Prostate gland (tissue), 2 donors: ENCODE measurements around the gene RAI14. TPM values are rescaled to one million over a fixed set of nuclear protein-coding genes. Genes with fewer than 3 reads are reported as not detected.

ENCODE experiments used
- DNase-seq: peaks from one replicate; pipeline ENCODE4 v3.0.0-alpha.2; 2019; ENCODE audit warnings: low spot score
- H3K27ac ChIP-seq, 2 donors: fragments of 200-600 bp; sonication (generic); 2 replicates each; pipeline ENCODE4 v1.5.1; 2017 to 2019
- H3K27me3 ChIP-seq: fragments of 200-600 bp; sonication (generic); replicated peaks from 2 replicates; pipeline ENCODE4 v1.5.1; 2019; ENCODE audit not compliant: insufficient read depth
- H3K36me3 ChIP-seq, 2 donors: fragments of 200-600 bp; sonication (generic); 1 replicate in 1 of 2; 2 replicates in 1 of 2; pipeline versions ENCODE4 v1.5.1 to v1.8.1; 2017 to 2019
- H3K4me1 ChIP-seq: fragments of 200-600 bp; sonication (generic); replicated peaks from 2 replicates; pipeline ENCODE4 v1.5.1; 2019
- H3K4me3 ChIP-seq, 2 donors: fragments of 200-600 bp; sonication (generic); 2 replicates each; pipeline ENCODE4 v1.5.1; 2017 to 2019
- H3K9me3 ChIP-seq: fragments of 200-600 bp; sonication (generic); 2 replicates; pipeline ENCODE4 v1.5.1; 2017
- CTCF ChIP-seq, 4 experiments: fragments of 200-600 bp in 2 of 4; fragments of 450-650 bp in 2 of 4; sonication (generic) in 2 of 4; IDR thresholded peaks; 1 replicate in 3 of 4; 2 replicates in 1 of 4; pipeline ENCODE4 v1.5.1; 2016 to 2019; ENCODE audit warnings: antibody characterized with exemption in 4 of 4, mild to moderate bottlenecking in 2 of 4, moderate library complexity in 2 of 4
- POLR2A ChIP-seq: fragments of 450-650 bp; IDR thresholded peaks from one replicate; pipeline ENCODE4 v1.6.1; 2016; ENCODE audit warnings: antibody characterized with exemption, mild to moderate bottlenecking
- POLR2AphosphoS5 ChIP-seq: sonication (generic); formaldehyde crosslinking; IDR thresholded peaks from one replicate; pipeline ENCODE4 v1.6.1; 2017; ENCODE audit warnings: antibody characterized with exemption
- WGBS: methylation state at CpG from one replicate; pipeline ENCODE4 v1.1.5; 2018; 5-methylcytosine and 5-hydroxymethylcytosine counted together
- intact Hi-C: fragments of 100-400 bp; cut with DNase I; formaldehyde crosslinking; loops from one replicate; pipeline ENCODE4 v1.14.2; 2022
- total RNA-seq, 2 donors: library from RNA; depleted of rRNA; stranded (reverse); fragments of >200 nt; gene quantifications; one replicate each; pipeline ENCODE4 v1.1.0, GENCODE V29; 2016

RAI14 gene
- total RNA-seq, 2 donors from 2014 or later = 9.6 to 23.7 TPM

- intact Hi-C loops = no loop called here
These were observed 72.1 kb downstream of the RAI14 start for GRCh38 chr5:34728236-34728635.

GRCh38 chr5:34731435-34732232 lies 75.5 kb downstream of the RAI14 start:
- WGBS = 67% methylated on average over 6 of the region's 6 CpGs

More at GRCh38 chr5:34728236-34728635, 72.1 kb downstream of the RAI14 start:
- DNase-seq = no peak
- Histone ChIP-seq H3K4me1 (no peaks in the 10 kb centered on the region), H3K27ac (no peak overlapping the region), H3K36me3 (no peaks in the 10 kb centered on the region), H3K4me3 (no peak overlapping the region), H3K27me3 (no peaks in the 10 kb centered on the region), H3K9me3 (no peaks in the 10 kb centered on the region)
- WGBS = 94% methylated on average over 4 of the region's 4 CpGs
- no peak for TF ChIP-seq CTCF (IDR thresholded peaks at IDR 0.05)
- TF ChIP-seq POLR2AphosphoS5 = no peak
- TF ChIP-seq POLR2A = no peak

GRCh38 chr5:34734326-34734725 lies 78.2 kb downstream of the RAI14 start:
- no peak for DNase-seq
- Histone ChIP-seq H3K4me3 (no peak overlapping the region), H3K9me3 (no peaks in the 10 kb centered on the region), H3K27me3 (no peaks in the 10 kb centered on the region), H3K4me1 (no peaks in the 10 kb centered on the region), H3K27ac (no peak overlapping the region), H3K36me3 (no peaks in the 10 kb centered on the region)
- intact Hi-C loops = no loop called here
- TF ChIP-seq CTCF (IDR thresholded peaks at IDR 0.05) = no peak
- TF ChIP-seq POLR2AphosphoS5 = no peak
- no peak for TF ChIP-seq POLR2A
- WGBS = 97% methylated on average over 3 of the region's 3 CpGs

More at GRCh38 chr5:34731435-34732232, 75.5 kb downstream of the RAI14 start:
- no peaks in the 10 kb centered on the region for H3K4me1 ChIP-seq
- H3K4me3 ChIP-seq = no peak overlapping the region
- no peaks in the 10 kb centered on the region for H3K27me3 ChIP-seq
- no peaks in the 10 kb centered on the region for H3K9me3 ChIP-seq
- TF ChIP-seq POLR2AphosphoS5 (no peak), POLR2A (no peak), CTCF (IDR thresholded peaks at IDR 0.05) (no peak)
- intact Hi-C loops = no loop called here
- H3K27ac ChIP-seq = no peak overlapping the region
- DNase-seq = no peak
- H3K36me3 ChIP-seq = no peaks in the 10 kb centered on the region

GRCh38 chr5:34735491-34736426 lies 79.6 kb downstream of the RAI14 start:
- Histone ChIP-seq H3K27me3 (no peaks in the 10 kb centered on the region), H3K36me3 (no peaks in the 10 kb centered on the region), H3K4me1 (no peaks in the 10 kb centered on the region), H3K27ac (no peak overlapping the region), H3K9me3 (no peaks in the 10 kb centered on the region), H3K4me3 (no peak overlapping the region)
- intact Hi-C loops = no loop called here
- 93% methylated on average over 19 of the region's 19 CpGs for WGBS
- TF ChIP-seq POLR2AphosphoS5 = no peak
- TF ChIP-seq POLR2A = no peak
- TF ChIP-seq CTCF (IDR thresholded peaks at IDR 0.05) = no peak
- DNase-seq = no peak
